ENCODE measurements around the gene HBS1L.

GRCh38 chr6:134956676-134957075 lies 97.9 kb downstream of the HBS1L start:
- TF ChIP-seq CTCF (IDR thresholded peaks at IDR 0.05) (no peak), POLR2A (IDR thresholded peaks at IDR 0.05) (no peak), POLR2AphosphoS5 (IDR thresholded peaks at IDR 0.05) (no peak), EP300 (IDR thresholded peaks at IDR 0.05) (no peak)

All from stomach (tissue), 4 donors.